Fibroblast of mammary gland (primary cell): Measurements from ENCODE around the gene VIPR2.
"Not testable (repeated sequence)": the region's sequence is repeated elsewhere in the genome, so short reads cannot be mapped to it uniquely, and the experiment has no call there.

Source experiments
- DNase-seq: peaks from one replicate; pipeline ENCODE4 v3.0.0-alpha.2; 2010; ENCODE audit warnings: low read depth
- H3K4me3 ChIP-seq: 2 replicates; pipeline ENCODE4 v1.5.1; 2011; ENCODE audit warnings: low read depth, mild to moderate bottlenecking, low read length, moderate library complexity; ENCODE audit not compliant: control insufficient read depth
- TF ChIP-seq, protein P1 (sequence below): conservative IDR thresholded peaks from 2 replicates; pipeline ENCODE4 v1.5.1; 2011; ENCODE audit warnings: low read depth, low read length, inconsistent platforms; ENCODE audit not compliant: control insufficient read depth, insufficient read depth

Gene VIPR2

GRCh38 chr7:159179241-159179640, 34.6 kb upstream of the VIPR2 start:
- TF ChIP-seq, protein P1, sequence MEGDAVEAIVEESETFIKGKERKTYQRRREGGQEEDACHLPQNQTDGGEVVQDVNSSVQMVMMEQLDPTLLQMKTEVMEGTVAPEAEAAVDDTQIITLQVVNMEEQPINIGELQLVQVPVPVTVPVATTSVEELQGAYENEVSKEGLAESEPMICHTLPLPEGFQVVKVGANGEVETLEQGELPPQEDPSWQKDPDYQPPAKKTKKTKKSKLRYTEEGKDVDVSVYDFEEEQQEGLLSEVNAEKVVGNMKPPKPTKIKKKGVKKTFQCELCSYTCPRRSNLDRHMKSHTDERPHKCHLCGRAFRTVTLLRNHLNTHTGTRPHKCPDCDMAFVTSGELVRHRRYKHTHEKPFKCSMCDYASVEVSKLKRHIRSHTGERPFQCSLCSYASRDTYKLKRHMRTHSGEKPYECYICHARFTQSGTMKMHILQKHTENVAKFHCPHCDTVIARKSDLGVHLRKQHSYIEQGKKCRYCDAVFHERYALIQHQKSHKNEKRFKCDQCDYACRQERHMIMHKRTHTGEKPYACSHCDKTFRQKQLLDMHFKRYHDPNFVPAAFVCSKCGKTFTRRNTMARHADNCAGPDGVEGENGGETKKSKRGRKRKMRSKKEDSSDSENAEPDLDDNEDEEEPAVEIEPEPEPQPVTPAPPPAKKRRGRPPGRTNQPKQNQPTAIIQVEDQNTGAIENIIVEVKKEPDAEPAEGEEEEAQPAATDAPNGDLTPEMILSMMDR: no peak
- DNase-seq: no peak
- no peak overlapping the region for H3K4me3 ChIP-seq

GRCh38 chr7:159177284-159177953, 32.8 kb upstream of the VIPR2 start:
- TF ChIP-seq, protein P1: no peak
- no peak overlapping the region for H3K4me3 ChIP-seq
- no peak for DNase-seq

- no peak overlapping the region for H3K4me3 ChIP-seq
- TF ChIP-seq, protein P1: no peak
- DNase-seq: no peak
Observed at GRCh38 chr7:159175792-159176191, 31.1 kb upstream of the VIPR2 start.

- not testable (repeated sequence) for DNase-seq, H3K4me3 ChIP-seq
Observed at GRCh38 chr7:159175100-159175499, 30.4 kb upstream of the VIPR2 start.

DNA sequence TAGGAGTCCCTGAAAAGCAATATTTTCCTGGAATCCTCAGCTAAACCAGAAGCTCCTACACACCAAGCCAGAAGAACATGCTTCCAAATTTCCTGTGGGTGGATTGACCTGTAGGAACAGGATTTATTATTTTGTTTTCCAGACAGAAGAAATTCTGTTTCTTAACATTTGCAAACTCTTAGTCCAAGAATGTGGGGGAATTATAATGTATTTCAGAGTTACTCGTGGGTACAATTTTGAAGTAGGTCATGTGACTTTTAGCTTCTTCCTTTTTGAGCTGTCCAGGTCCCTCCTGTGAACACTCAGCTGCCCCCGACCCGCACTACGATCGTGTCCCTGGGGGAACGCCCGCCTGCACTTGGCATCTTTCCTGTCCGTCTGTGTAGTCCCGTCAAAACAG, 27.7 kb upstream of the VIPR2 start:
- no peak overlapping the region for H3K4me3 ChIP-seq
- TF ChIP-seq, protein P1: no peak
- DNase-seq: no peak

DNA sequence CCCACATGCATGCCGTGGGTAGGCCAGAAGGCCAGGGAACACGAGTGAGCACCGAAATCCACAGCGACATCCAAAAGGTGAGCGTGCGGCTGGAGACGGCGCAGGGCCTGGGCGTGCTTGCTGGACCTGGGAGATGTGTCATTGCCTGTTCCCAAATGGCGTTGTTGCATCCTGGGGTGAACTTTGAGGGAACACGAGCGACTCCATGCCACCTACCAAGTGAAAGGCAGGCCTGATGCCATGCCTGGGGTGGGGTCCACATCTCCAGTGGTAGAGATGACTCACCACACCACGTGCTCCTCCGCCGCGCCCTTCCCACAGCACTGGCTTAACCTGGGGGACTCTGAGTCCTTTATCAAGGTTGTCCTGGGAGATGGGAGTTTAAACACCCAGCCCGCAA, 24.7 kb upstream of the VIPR2 start:
- no peak overlapping the region for H3K4me3 ChIP-seq
- no peak for DNase-seq
- TF ChIP-seq, protein P1: no peak

GRCh38 chr7:159167139-159167538, 22.5 kb upstream of the VIPR2 start:
- TF ChIP-seq, protein P1: no peak
- no peak for DNase-seq
- H3K4me3 ChIP-seq: no peak overlapping the region
